K562 (cell line): ENCODE data around the gene STAT6. TPM values are rescaled to one million over a fixed set of nuclear protein-coding genes. Genes with fewer than 3 reads are reported as not detected.
A peak's percentile ranks its signal among the peaks of the same experiment; 100 is the strongest.

Experiments
- ATAC-seq: fragments of 200-7000 bp; cut with Tn5 transposase; 3 replicates; pipeline ENCODE4 v1.9.1; 2020; ENCODE audit warnings: moderate library complexity
- BruUV-seq: library from RNA; stranded (reverse); fragments of 400-500 nt; replicated peaks from 2 replicates; lab custom pipeline; 2021; lab: Mats Ljungman, UMichigan
- CTCF ChIA-PET: fragments of 300-600 bp; formaldehyde crosslinking; extraction: SDS; loops from one replicate; lab custom pipeline; 2021; ENCODE audit warnings: low intra/inter-chr PET ratio; lab: Yijun Ruan, JAX
- POLR2A ChIA-PET: fragments of 300-600, 350-650 bp; sonication (Branson Sonifier 250); formaldehyde crosslinking; extraction: SDS; loops from one replicate; lab custom pipeline; 2021; ENCODE audit warnings: antibody characterized with exemption, inconsistent platforms; lab: Yijun Ruan, JAX
- DNase-seq, 4 experiments: peaks; one replicate each; pipeline versions ENCODE4 v3.0.0 to v3.0.0-alpha.2; 2011 to 2018; ENCODE audit warnings: low spot score in 3 of 4, mixed read lengths in 3 of 4; ENCODE audit errors: extremely low read depth in 1 of 4
- FAIRE-seq: peaks from 2 replicates; lab custom pipeline; 2011; peaks lifted over from hg19 to GRCh38; lab: Jason Lieb, UNC
- H2AFZ ChIP-seq: 2 replicates; pipeline ENCODE4 v1.6.0; 2011; ENCODE audit warnings: low read depth, low read length, control low read depth, inconsistent platforms
- H3K27ac ChIP-seq: fragments of 200-600 bp; 3 replicates; pipeline ENCODE4 v1.8.0; 2011; ENCODE audit warnings: low read depth, mild to moderate bottlenecking, control low read depth, inconsistent platforms, low read length, moderate library complexity, mixed read lengths; ENCODE audit errors: extremely low read depth
- H3K27me3 ChIP-seq, 2 experiments: fragments of 300-600 bp in 1 of 2; 2 replicates in 1 of 2; 3 replicates in 1 of 2; pipeline versions ENCODE4 v1.6.0 to v1.8.0; 2011; ENCODE audit warnings: inconsistent platforms in 2 of 2, low read length in 2 of 2, mild to moderate bottlenecking in 1 of 2, mixed read lengths in 1 of 2, moderate library complexity in 1 of 2; ENCODE audit not compliant: control insufficient read depth in 2 of 2, insufficient read depth in 2 of 2
- H3K36me3 ChIP-seq: fragments of 300-600 bp; 3 replicates; pipeline ENCODE4 v1.8.0; 2011; ENCODE audit warnings: mild to moderate bottlenecking, low read length, inconsistent platforms; ENCODE audit not compliant: control insufficient read depth, insufficient read depth
- H3K4me1 ChIP-seq, 2 experiments: fragments of 200-600 bp in 1 of 2; replicated peaks in 1 of 2; 2 replicates in 1 of 2; 3 replicates in 1 of 2; pipeline versions ENCODE4 v1.5.1 to v1.8.0; 2011; ENCODE audit warnings: inconsistent platforms in 2 of 2, low read length in 2 of 2, mild to moderate bottlenecking in 1 of 2, mixed read lengths in 1 of 2, moderate library complexity in 1 of 2; ENCODE audit not compliant: control insufficient read depth in 2 of 2, insufficient read depth in 2 of 2
- H3K4me2 ChIP-seq: 2 replicates; pipeline ENCODE4 v1.6.1; 2011; ENCODE audit warnings: low read length, control low read depth, inconsistent platforms, mixed read lengths; ENCODE audit not compliant: insufficient read depth
- H3K4me3 ChIP-seq: fragments of 200-600 bp; sonication (generic), shearing (Covaris generic); 2 replicates; pipeline ENCODE4 v1.5.1; 2016; ENCODE audit warnings: control low read depth, inconsistent platforms
- H3K79me2 ChIP-seq: fragments of 200-600 bp; 3 replicates; pipeline ENCODE4 v1.8.0; 2011; ENCODE audit warnings: low read length, inconsistent platforms; ENCODE audit not compliant: control insufficient read depth, insufficient read depth
- H3K9ac ChIP-seq, 2 experiments: 2 replicates each; pipeline versions ENCODE4 v1.6.0 to v1.6.1; 2011; ENCODE audit warnings: low read depth in 2 of 2, low read length in 2 of 2, control low read depth in 1 of 2, inconsistent platforms in 1 of 2, mild to moderate bottlenecking in 1 of 2, mixed read lengths in 1 of 2; ENCODE audit not compliant: insufficient read depth in 1 of 2
- H3K9me1 ChIP-seq: one replicate; pipeline ENCODE4 v1.6.0; 2011; ENCODE audit warnings: inconsistent platforms, mild to moderate bottlenecking, low read length, moderate library complexity; ENCODE audit not compliant: control insufficient read depth, insufficient read depth
- H3K9me3 ChIP-seq: replicated peaks from 2 replicates; pipeline ENCODE4 v1.5.1; 2011; ENCODE audit warnings: low read depth, low read length, inconsistent platforms; ENCODE audit not compliant: control insufficient read depth, insufficient read depth
- H4K20me1 ChIP-seq: replicated peaks from 2 replicates; pipeline ENCODE4 v1.6.1; 2011; ENCODE audit warnings: low read length, inconsistent platforms, mixed read lengths; ENCODE audit not compliant: control insufficient read depth, insufficient read depth
- CBFB ChIP-seq: sonication (generic); formaldehyde crosslinking; IDR thresholded peaks from 2 replicates; pipeline ENCODE4 v1.4.0; 2020; ENCODE audit warnings: mild to moderate bottlenecking, missing genetic modification reagents
- ETV1 ChIP-seq: fragments of 450-650 bp; conservative IDR thresholded peaks from 2 replicates; pipeline ENCODE4 v1.6.1; 2016; ENCODE audit warnings: missing genetic modification characterization, control low read depth, low read depth, missing compliant biosample characterization
- HNRNPUL1 ChIP-seq: fragments of 200-400 bp; formaldehyde crosslinking; IDR thresholded peaks from 2 replicates; pipeline ENCODE4 v1.6.1; 2017; ENCODE audit warnings: low read length
- MIER1 ChIP-seq: fragments of 450-650 bp; IDR thresholded peaks from 2 replicates; pipeline ENCODE4 v1.6.1; 2016; ENCODE audit warnings: antibody characterized with exemption, mild to moderate bottlenecking, low read depth
- NBN ChIP-seq: fragments of 450-650 bp; IDR thresholded peaks from 2 replicates; pipeline ENCODE4 v1.6.1; 2016; ENCODE audit warnings: low read depth, mild to moderate bottlenecking
- RBM22 ChIP-seq: fragments of 200-400 bp; formaldehyde crosslinking; IDR thresholded peaks from 2 replicates; pipeline ENCODE4 v1.6.1; 2018; ENCODE audit warnings: low read length, low read depth; ENCODE audit not compliant: poor library complexity, severe bottlenecking
- SREBF2 ChIP-seq: sonication (generic); formaldehyde crosslinking; IDR thresholded peaks from 2 replicates; pipeline ENCODE4 v1.4.0; 2020; ENCODE audit warnings: mild to moderate bottlenecking, missing genetic modification reagents
- TEAD4 ChIP-seq, 2 experiments: sonication (generic) in 1 of 2; formaldehyde crosslinking in 1 of 2; IDR thresholded peaks; 2 replicates each; pipeline versions ENCODE4 v1.6.1 to v1.8.0; 2012 to 2022; ENCODE audit warnings: borderline replicate concordance in 1 of 2, inconsistent platforms in 1 of 2, low read length in 1 of 2, mild to moderate bottlenecking in 1 of 2, missing genetic modification reagents in 1 of 2
- ZNF133 ChIP-seq: fragments of 250-450 bp; sonication (Bioruptor Pico); IDR thresholded peaks from 2 replicates; pipeline ENCODE4 v1.4.0; 2020; ENCODE audit warnings: mild to moderate bottlenecking
- ZNF197 ChIP-seq: fragments of 200-800 bp; sonication (Bioruptor generic); IDR thresholded peaks from 2 replicates; pipeline ENCODE4 v1.6.1; 2016; ENCODE audit warnings: low read depth, missing genetic modification characterization, missing compliant biosample characterization
- ZNF24 ChIP-seq: fragments of 450-650 bp; IDR thresholded peaks from 2 replicates; pipeline ENCODE4 v1.6.1; 2016
- ZNF551 ChIP-seq: fragments of 250-450 bp; sonication (Bioruptor Pico); IDR thresholded peaks from 2 replicates; pipeline ENCODE4 v1.5.0; 2021; ENCODE audit warnings: mild to moderate bottlenecking, moderate library complexity
- ZNF583 ChIP-seq: fragments of 250-450 bp; sonication (Bioruptor Pico); IDR thresholded peaks from 2 replicates; pipeline ENCODE4 v1.4.0; 2020
- WGBS: fragments of 100-300 bp; shearing (Covaris generic); methylation state at CpG from one replicate; pipeline ENCODE4 v1.1.6; 2016; ENCODE audit warnings: low coverage, mixed read lengths; ENCODE audit not compliant: insufficient coverage; ENCODE audit errors: missing lambda C conversion rate; 5-methylcytosine and 5-hydroxymethylcytosine counted together
- in situ Hi-C: fragments of 300-500 bp; cut with MboI; formaldehyde crosslinking; loops from 4 replicates; pipeline ENCODE4 v1.15.0; 2018; ENCODE audit warnings: inconsistent platforms, mixed read lengths
- intact Hi-C: fragments of 100-400 bp; cut with micrococcal nuclease; formaldehyde crosslinking; loops from 2 replicates; pipeline ENCODE4 v1.14.2; 2022
- polyA plus RNA-seq, 8 experiments: library from polyadenylated mRNA; depleted of rRNA in 4 of 8; stranded (reverse) in 5 of 8; unstranded in 3 of 8; fragments of >200 nt; fragmentation: Nextera tagmentation in 2 of 8; fragmentation: Illumina TruSeq in 1 of 8; extraction: Ambion mirVana in 2 of 8; extraction: Trizol in 1 of 8; gene quantifications; 2 replicates each; pipeline versions ENCODE4 v1.2.1 to v1.2.3, GENCODE V29; 2011 to 2014; ENCODE audit warnings: inconsistent platforms in 1 of 8, missing spikeins in 1 of 8
- total RNA-seq, 7 experiments: library from RNA; depleted of rRNA in 6 of 7; stranded (reverse); fragments of >200 nt in 6 of 7; fragmentation: Illumina TruSeq in 2 of 7; extraction: Trizol in 2 of 7; gene quantifications; 2 replicates each; pipeline versions ENCODE4 v1.2.1 to v1.2.3, GENCODE V29; 2011 to 2021; ENCODE audit warnings: low replicate concordance in 1 of 7
- TF ChIP-seq, protein P1 (sequence below): sonication (generic); formaldehyde crosslinking; IDR thresholded peaks from 2 replicates; pipeline ENCODE4 v1.9.0; 2022; ENCODE audit warnings: mild to moderate bottlenecking, missing genetic modification reagents
- TF ChIP-seq, protein P2 (sequence below): fragments of 250-450 bp; sonication (Bioruptor Pico); IDR thresholded peaks from 2 replicates; pipeline ENCODE4 v1.4.0; 2020

Gene STAT6
- total and polyA plus RNA-seq, 9 of the 15 experiments (the other 6 are each of a cell fraction or from before 2014, with no cell fraction given), result 2.4 to 49.5 (median 26.5) TPM

DNA sequence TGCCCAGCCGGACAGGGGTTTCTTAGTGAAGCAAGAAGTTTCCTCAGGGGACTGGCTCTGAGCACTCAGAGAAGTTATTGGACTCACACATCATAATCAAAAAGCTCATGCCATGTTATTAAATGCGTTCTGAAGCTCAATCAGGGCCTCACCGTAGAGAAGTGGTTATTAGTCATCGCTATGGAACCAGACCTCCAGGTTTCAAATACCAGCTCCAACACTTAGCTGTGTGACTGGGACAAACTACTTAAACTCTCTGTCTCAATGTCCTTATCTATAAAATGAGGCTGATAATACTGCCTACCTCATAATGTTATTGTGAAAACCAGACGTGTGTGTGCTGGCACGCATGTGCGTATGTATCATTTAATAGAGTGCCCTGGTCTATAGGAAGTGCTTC lies 7.3 kb downstream of the STAT6 start:
- Histone ChIP-seq H4K20me1 (no peaks in the 10 kb centered on the region), H3K4me2 (no peak overlapping the region), H3K27me3 (no peaks in the 10 kb centered on the region), H3K4me1 (peaks cover 24 to 62% of the 10 kb centered on the region in 2 experiments), H2AFZ (no peak overlapping the region), H3K4me3 (no peak overlapping the region), H3K9me1 (no peaks in the 10 kb centered on the region), H3K36me3 (peaks cover 43% of the 10 kb centered on the region), H3K79me2 (no peaks in the 10 kb centered on the region), H3K9ac (peak overlapping the region in 1 of 2 experiments; percentile 78; a peak in 2 of 4 replicates), H3K27ac (no peak overlapping the region; the same call in 1 of the 3 replicates), H3K9me3 (no peaks in the 10 kb centered on the region)
- no peak for DNase-seq
- BruUV-seq, result no TSS peak
- intact Hi-C loops (no loop called here), in situ Hi-C loops (no loop called here)
- TF ChIP-seq MIER1 (no peak), TEAD4 (IDR thresholded peaks at IDR 0.05; ENCODE audit: low read length) (no peak), TEAD4 (CRISPR knock-in tag; IDR thresholded peaks at IDR 0.05; ENCODE audit: borderline replicate concordance) (no peak), ZNF133 (no peak), HNRNPUL1 (no peak), ZNF583 (no peak), ETV1 (tag) (no peak), SREBF2 (no peak), RBM22 (no peak), NBN (no peak), CBFB (CRISPR knock-in tag) (no peak), ZNF551 (no peak), ZNF24 (no peak), ZNF197 (CRISPR knock-in tag) (no peak)
- TF ChIP-seq, protein P1, sequence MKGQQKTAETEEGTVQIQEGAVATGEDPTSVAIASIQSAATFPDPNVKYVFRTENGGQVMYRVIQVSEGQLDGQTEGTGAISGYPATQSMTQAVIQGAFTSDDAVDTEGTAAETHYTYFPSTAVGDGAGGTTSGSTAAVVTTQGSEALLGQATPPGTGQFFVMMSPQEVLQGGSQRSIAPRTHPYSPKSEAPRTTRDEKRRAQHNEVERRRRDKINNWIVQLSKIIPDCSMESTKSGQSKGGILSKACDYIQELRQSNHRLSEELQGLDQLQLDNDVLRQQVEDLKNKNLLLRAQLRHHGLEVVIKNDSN (CRISPR knock-in tag), result no peak
- TF ChIP-seq, protein P2, sequence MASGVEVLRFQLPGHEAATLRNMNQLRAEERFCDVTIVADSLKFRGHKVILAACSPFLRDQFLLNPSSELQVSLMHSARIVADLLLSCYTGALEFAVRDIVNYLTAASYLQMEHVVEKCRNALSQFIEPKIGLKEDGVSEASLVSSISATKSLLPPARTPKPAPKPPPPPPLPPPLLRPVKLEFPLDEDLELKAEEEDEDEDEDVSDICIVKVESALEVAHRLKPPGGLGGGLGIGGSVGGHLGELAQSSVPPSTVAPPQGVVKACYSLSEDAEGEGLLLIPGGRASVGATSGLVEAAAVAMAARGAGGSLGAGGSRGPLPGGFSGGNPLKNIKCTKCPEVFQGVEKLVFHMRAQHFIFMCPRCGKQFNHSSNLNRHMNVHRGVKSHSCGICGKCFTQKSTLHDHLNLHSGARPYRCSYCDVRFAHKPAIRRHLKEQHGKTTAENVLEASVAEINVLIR (CRISPR knock-in tag), result no peak
- no peak for ATAC-seq
- ChIA-PET CTCF (no interaction called here), POLR2A (interaction anchor here (1.5 to 1.9 kb wide), 2 partner anchors 23 to 26 kb away, joined by 4 to 7 read pairs; partner anchors contain the start of gene NEMP1)
- no peak for FAIRE-seq
- WGBS, result 73% methylated on average over 7 of the region's 7 CpGs
